Panc1 (cell line): ENCODE data around the gene NEK4. TPM values are rescaled to one million over a fixed set of nuclear protein-coding genes. Genes with fewer than 3 reads are reported as not detected.

ENCODE experiments used
- ATAC-seq: fragments of 200-7000 bp; cut with Tn5 transposase; 2 replicates; pipeline ENCODE4 v1.9.1; 2020; ENCODE audit warnings: mild to moderate bottlenecking, moderate library complexity
- BruUV-seq: library from RNA; stranded (reverse); fragments of 400-500 nt; replicated peaks from 2 replicates; lab custom pipeline; 2021; lab: Mats Ljungman, UMichigan
- CTCF ChIA-PET: fragments of 300-600 bp; sonication (Branson Sonifier 250); formaldehyde crosslinking; loops from one replicate; lab custom pipeline; 2022; ENCODE audit warnings: antibody characterized with exemption; lab: Charles Lee
- POLR2A ChIA-PET: fragments of 300-600 bp; sonication (Branson Sonifier 250); formaldehyde crosslinking; loops from one replicate; lab custom pipeline; 2022; ENCODE audit warnings: antibody characterized with exemption; lab: Charles Lee
- DNase-seq: peaks from one replicate; pipeline ENCODE4 v3.0.0-alpha.2; 2010; ENCODE audit warnings: low read depth, low spot score
- H3K27ac ChIP-seq: 2 replicates; pipeline ENCODE4 v1.5.1; 2011; ENCODE audit warnings: mild to moderate bottlenecking, low read length, inconsistent platforms
- H3K27me3 ChIP-seq: fragments of 200-500 bp; sonication (Bioruptor generic); 2 replicates; pipeline ENCODE4 v1.6.0; 2014; ENCODE audit warnings: low read length, inconsistent platforms; ENCODE audit not compliant: control insufficient read depth, insufficient read depth
- H3K36me3 ChIP-seq: fragments of 200-500 bp; sonication (Bioruptor generic); 2 replicates; pipeline ENCODE4 v1.5.1; 2014; ENCODE audit warnings: inconsistent platforms, mild to moderate bottlenecking, low read length, moderate library complexity; ENCODE audit not compliant: control insufficient read depth, insufficient read depth
- H3K4me1 ChIP-seq: 2 replicates; pipeline ENCODE4 v1.5.1; 2011; ENCODE audit warnings: inconsistent platforms, mild to moderate bottlenecking, low read length, moderate library complexity; ENCODE audit not compliant: control insufficient read depth, insufficient read depth
- H3K4me3 ChIP-seq, 2 experiments: 2 replicates each; pipeline ENCODE4 v1.5.1; 2011 to 2012; ENCODE audit warnings: low read depth in 2 of 2, low read length in 2 of 2, mild to moderate bottlenecking in 2 of 2, inconsistent platforms in 1 of 2, moderate library complexity in 1 of 2
- H3K9me3 ChIP-seq: fragments of 200-500 bp; sonication (Bioruptor generic); 2 replicates; pipeline ENCODE4 v1.5.1; 2014; ENCODE audit warnings: low read depth, mild to moderate bottlenecking, inconsistent platforms, low read length, moderate library complexity; ENCODE audit not compliant: control insufficient read depth, insufficient read depth
- CTCF ChIP-seq: fragments of 450-650 bp; IDR thresholded peaks from 2 replicates; pipeline ENCODE4 v1.5.1; 2017; ENCODE audit warnings: mild to moderate bottlenecking
- POLR2AphosphoS5 ChIP-seq: IDR thresholded peaks from 2 replicates; pipeline ENCODE4 v1.6.1; 2012; ENCODE audit warnings: mild to moderate bottlenecking, low read depth, low read length, moderate library complexity
- REST ChIP-seq, 2 experiments: IDR thresholded peaks; 2 replicates each; pipeline ENCODE4 v1.6.1; 2011 to 2012; ENCODE audit warnings: low read depth in 2 of 2, control low read depth in 1 of 2, low read length in 1 of 2, mild to moderate bottlenecking in 1 of 2, moderate library complexity in 1 of 2; ENCODE audit not compliant: insufficient read depth in 1 of 2
- SIN3A ChIP-seq: IDR thresholded peaks from 2 replicates; pipeline ENCODE4 v1.6.1; 2012; ENCODE audit warnings: low read depth, mild to moderate bottlenecking, low read length, moderate library complexity, borderline replicate concordance; ENCODE audit not compliant: insufficient read depth
- TCF7L2 ChIP-seq: IDR thresholded peaks from 2 replicates; pipeline ENCODE4 v1.6.1; 2011; ENCODE audit warnings: mild to moderate bottlenecking, low read depth, low read length, inconsistent platforms
- in situ Hi-C: cut with HindIII; loops from 2 replicates; pipeline ENCODE4 v1.10.0; 2016; ENCODE audit warnings: low sequenced_read_pairs, low pct_unique_long_range_greater_than_20kb
- intact Hi-C: fragments of 100-400 bp; cut with micrococcal nuclease; formaldehyde crosslinking; loops from one replicate; pipeline ENCODE4 v1.10.0; 2022; ENCODE audit not compliant: unreplicated experiment
- total RNA-seq: library from RNA; stranded (reverse); gene quantifications from one replicate; pipeline ENCODE4 v1.2.1, GENCODE V29; 2021; ENCODE audit not compliant: unreplicated experiment

NEK4 gene
- total RNA-seq, 1 experiment from 2014 or later: 22.9 TPM

- no peak overlapping the region for H3K4me3 ChIP-seq
- CTCF ChIA-PET: no interaction called here
- H3K27me3 ChIP-seq: no peaks in the 10 kb centered on the region
- POLR2A ChIA-PET: no interaction called here
- peaks cover 18% of the 10 kb centered on the region for H3K4me1 ChIP-seq
- no peaks in the 10 kb centered on the region for H3K9me3 ChIP-seq
- TF ChIP-seq POLR2AphosphoS5: no peak
- TF ChIP-seq REST (IDR thresholded peaks at IDR 0.05; ENCODE audit: insufficient read depth in 1 of 2, low read depth in 2 of 2, low read length in 1 of 2): no peak
- intact Hi-C loops (no loop called here), in situ Hi-C loops (no loop called here)
- DNase-seq (no peak), ATAC-seq (no peak)
- no peak overlapping the region for H3K27ac ChIP-seq
- H3K36me3 ChIP-seq: peaks cover 3% of the 10 kb centered on the region
- BruUV-seq: no TSS peak
Measured at GRCh38 chr3:52679811-52680210, 90.9 kb downstream of the NEK4 start.

GRCh38 chr3:52679199-52679538 is 91.6 kb downstream of the NEK4 start:
- in situ Hi-C loops (no loop called here), intact Hi-C loops (no loop called here)
- H3K4me1 ChIP-seq: peaks cover 12% of the 10 kb centered on the region
- H3K27me3 ChIP-seq: no peaks in the 10 kb centered on the region
- H3K9me3 ChIP-seq: no peaks in the 10 kb centered on the region
- H3K4me3 ChIP-seq: no peak overlapping the region
- ATAC-seq: no peak
- POLR2A ChIA-PET: no interaction called here
- CTCF ChIA-PET: no interaction called here
- no TSS peak for BruUV-seq
- peaks cover 3% of the 10 kb centered on the region for H3K36me3 ChIP-seq
- H3K27ac ChIP-seq: no peak overlapping the region
- TF ChIP-seq POLR2AphosphoS5: no peak
- no peak for TF ChIP-seq REST (IDR thresholded peaks at IDR 0.05; ENCODE audit: insufficient read depth in 1 of 2, low read depth in 2 of 2, low read length in 1 of 2)
- no peak for TF ChIP-seq TCF7L2
- TF ChIP-seq CTCF: no peak
- TF ChIP-seq SIN3A: no peak
- no peak for DNase-seq
